H1 (cell line): ENCODE results near the gene EXOG. TPM values are rescaled to one million over a fixed set of nuclear protein-coding genes. Genes with fewer than 3 reads are reported as not detected.

ENCODE experiments used
- ASH2L ChIP-seq: fragments of 200-600, 300-600 bp; sonication (generic); IDR thresholded peaks from one replicate; pipeline ENCODE4 v1.7.1; 2017; ENCODE audit warnings: low read length
- CHD7 ChIP-seq: fragments of 300-600 bp; sonication (generic); IDR thresholded peaks from 2 replicates; pipeline ENCODE4 v1.7.1; 2012; ENCODE audit warnings: low read length, moderate library complexity, mild to moderate bottlenecking, inconsistent platforms; ENCODE audit not compliant: insufficient replicate concordance
- E2F6 ChIP-seq: IDR thresholded peaks from 2 replicates; pipeline ENCODE4 v1.6.1; 2012; ENCODE audit warnings: inconsistent platforms
- EGR1 ChIP-seq: IDR thresholded peaks from 2 replicates; pipeline ENCODE4 v1.6.1; 2011; ENCODE audit warnings: low read depth, low read length, borderline replicate concordance
- EZH2 ChIP-seq: fragments of 200-600 bp; sonication (generic); IDR thresholded peaks from 2 replicates; pipeline ENCODE4 v1.7.1; 2012; ENCODE audit warnings: low read depth, mild to moderate bottlenecking, moderate library complexity, low read length, inconsistent platforms; ENCODE audit not compliant: severe bottlenecking
- POU5F1 ChIP-seq: IDR thresholded peaks from 2 replicates; pipeline ENCODE4 v1.6.1; 2011; ENCODE audit warnings: low read depth, mild to moderate bottlenecking, low read length, moderate library complexity
- RFX5 ChIP-seq: IDR thresholded peaks from 2 replicates; pipeline ENCODE4 v1.6.1; 2011; ENCODE audit warnings: low read depth, low read length, improper control_type of control experiment, borderline replicate concordance
- SIN3A ChIP-seq, 2 experiments: IDR thresholded peaks in 1 of 2; conservative IDR thresholded peaks in 1 of 2; 2 replicates each; pipeline ENCODE4 v1.6.1; 2011 to 2012; ENCODE audit warnings: low read length in 2 of 2, improper control_type of control experiment in 1 of 2, low read depth in 1 of 2, mild to moderate bottlenecking in 1 of 2
- SP1 ChIP-seq: IDR thresholded peaks from 2 replicates; pipeline ENCODE4 v1.6.1; 2011; ENCODE audit warnings: low read depth, low read length
- TAF1 ChIP-seq: IDR thresholded peaks from 2 replicates; pipeline ENCODE4 v1.6.1; 2011; ENCODE audit warnings: mild to moderate bottlenecking, low read depth, low read length
- ZNF274 ChIP-seq: IDR thresholded peaks from 2 replicates; pipeline ENCODE4 v1.7.0; 2012; ENCODE audit warnings: low read length, borderline replicate concordance; ENCODE audit errors: extremely low read depth
- polyA plus RNA-seq, 7 experiments: library from polyadenylated mRNA; depleted of rRNA in 3 of 7; stranded (reverse) in 5 of 7; unstranded in 2 of 7; fragments of >200 nt in 5 of 7; fragments of 200-250 nt in 2 of 7; gene quantifications; 1 replicate in 5 of 7; 2 replicates in 1 of 7; 4 replicates in 1 of 7; pipeline versions ENCODE4 v1.2.1 to v1.2.3, GENCODE V29; 2011 to 2013; ENCODE audit warnings: missing spikeins in 2 of 7, mixed read lengths in 2 of 7
- total RNA-seq: library from RNA; stranded (reverse); fragmentation: NEBNext Ultra II Directional; extraction: Animal tissue kit (Norgen Biotek cat#: 25700); gene quantifications from 2 replicates; pipeline ENCODE4 v1.2.1, GENCODE V29; 2021

The EXOG gene
- total and polyA plus RNA-seq, 2 of the 8 experiments (the other 6 are each of a cell fraction or from before 2014, with no cell fraction given) = 7.2 to 12.9 TPM

GRCh38 chr3:38510631-38511030, 14.5 kb downstream of the EXOG start (continued):
- TF ChIP-seq CHD7 = no peak
- no peak for TF ChIP-seq EGR1
- no peak for TF ChIP-seq E2F6
- no peak for TF ChIP-seq ZNF274
- TF ChIP-seq POU5F1 = no peak
- TF ChIP-seq SIN3A (conservative IDR thresholded peaks at IDR 0.05 in 1 of 2, IDR thresholded peaks at IDR 0.05 in 1 of 2; ENCODE audit: low read depth in 1 of 2, low read length in 2 of 2) = no peak
- no peak for TF ChIP-seq SP1
- no peak for TF ChIP-seq ASH2L
- TF ChIP-seq RFX5 = no peak
- no peak for TF ChIP-seq TAF1
- TF ChIP-seq EZH2 = no peak
